HEK293 (cell line): ENCODE results near the gene NCR3LG1.

Source experiments
- CTCF ChIA-PET: fragments of 350-600 bp; formaldehyde crosslinking; extraction: SDS; loops from one replicate; lab custom pipeline; 2021; ENCODE audit warnings: antibody characterized with exemption; lab: Yijun Ruan, JAX
- POLR2A ChIA-PET: fragments of 300-600 bp; formaldehyde crosslinking; extraction: SDS; loops from one replicate; lab custom pipeline; 2020; ENCODE audit warnings: antibody characterized with exemption, inconsistent platforms; lab: Yijun Ruan, JAX
- H3K27ac ChIP-seq: fragments of 200-500 bp; sonication (Bioruptor generic); 2 replicates; pipeline ENCODE4 v1.5.1; 2014; ENCODE audit warnings: low read depth, low read length, control low read depth, inconsistent platforms; ENCODE audit errors: extremely low read depth
- H3K36me3 ChIP-seq, 2 experiments: fragments of 200-500 bp in 1 of 2; sonication (Bioruptor generic) in 1 of 2; 1 replicate in 1 of 2; 2 replicates in 1 of 2; pipeline ENCODE4 v1.5.1; 2014 to 2017; ENCODE audit warnings: inconsistent platforms in 2 of 2, low read length in 2 of 2; ENCODE audit not compliant: control insufficient read depth in 2 of 2, insufficient read depth in 1 of 2
- H3K4me1 ChIP-seq: fragments of 200-500 bp; sonication (Bioruptor generic); 2 replicates; pipeline ENCODE4 v1.5.1; 2014; ENCODE audit warnings: mild to moderate bottlenecking, low read length, inconsistent platforms; ENCODE audit not compliant: control insufficient read depth, insufficient read depth
- H3K4me3 ChIP-seq: 2 replicates; pipeline ENCODE4 v1.5.1; 2011; ENCODE audit warnings: low read depth, mild to moderate bottlenecking, control low read depth, low read length, moderate library complexity
- H3K9me3 ChIP-seq: fragments of 200-500 bp; sonication (Bioruptor generic); 2 replicates; pipeline ENCODE4 v1.5.1; 2014; ENCODE audit warnings: low read depth, low read length, inconsistent platforms; ENCODE audit not compliant: control insufficient read depth, insufficient read depth
- BCL11A ChIP-seq: fragments of 450-650 bp; formaldehyde crosslinking; IDR thresholded peaks from 2 replicates; pipeline ENCODE4 v1.5.1; 2016; ENCODE audit warnings: low read depth, missing biosample characterization, missing genetic modification characterization
- CTCF ChIP-seq: fragments of 450-650 bp; formaldehyde crosslinking; IDR thresholded peaks from 2 replicates; pipeline ENCODE4 v1.5.1; 2016; ENCODE audit warnings: missing biosample characterization, missing genetic modification characterization
- GLIS2 ChIP-seq: fragments of 450-650 bp; formaldehyde crosslinking; IDR thresholded peaks from 2 replicates; pipeline ENCODE4 v1.5.1; 2016; ENCODE audit warnings: missing biosample characterization, missing genetic modification characterization
- KLF8 ChIP-seq: fragments of 450-650 bp; formaldehyde crosslinking; IDR thresholded peaks from 2 replicates; pipeline ENCODE4 v1.5.1; 2016; ENCODE audit warnings: missing biosample characterization, missing genetic modification characterization
- OSR2 ChIP-seq: fragments of 450-650 bp; formaldehyde crosslinking; IDR thresholded peaks from 2 replicates; pipeline ENCODE4 v1.5.1; 2016; ENCODE audit warnings: missing biosample characterization, missing genetic modification characterization
- PRDM4 ChIP-seq: fragments of 450-650 bp; formaldehyde crosslinking; IDR thresholded peaks from 2 replicates; pipeline ENCODE4 v1.5.1; 2017; ENCODE audit warnings: missing biosample characterization, missing genetic modification characterization
- PRDM6 ChIP-seq: fragments of 450-650 bp; formaldehyde crosslinking; IDR thresholded peaks from 2 replicates; pipeline ENCODE4 v1.5.1; 2017; ENCODE audit warnings: missing biosample characterization, missing genetic modification characterization
- SP3 ChIP-seq: fragments of 450-650 bp; formaldehyde crosslinking; IDR thresholded peaks from 2 replicates; pipeline ENCODE4 v1.5.1; 2016; ENCODE audit warnings: missing biosample characterization, missing genetic modification characterization
- WT1 ChIP-seq: fragments of 450-650 bp; formaldehyde crosslinking; IDR thresholded peaks from 2 replicates; pipeline ENCODE4 v1.5.1; 2016; ENCODE audit warnings: missing biosample characterization, missing genetic modification characterization
- ZBTB26 ChIP-seq: fragments of 450-650 bp; formaldehyde crosslinking; optimal IDR thresholded peaks from 2 replicates; pipeline ENCODE3; 2016; ENCODE audit warnings: missing biosample characterization, mild to moderate bottlenecking, missing genetic modification characterization
- ZFHX2 ChIP-seq: fragments of 450-650 bp; formaldehyde crosslinking; conservative IDR thresholded peaks from 2 replicates; pipeline ENCODE4 v1.5.1; 2016; ENCODE audit warnings: missing biosample characterization, missing genetic modification characterization
- ZNF214 ChIP-seq: fragments of 450-650 bp; formaldehyde crosslinking; IDR thresholded peaks from 2 replicates; pipeline ENCODE4 v1.5.1; 2017; ENCODE audit warnings: missing biosample characterization, mild to moderate bottlenecking, missing genetic modification characterization, borderline replicate concordance
- ZNF239 ChIP-seq: fragments of 450-650 bp; formaldehyde crosslinking; IDR thresholded peaks from 2 replicates; pipeline ENCODE4 v1.5.1; 2016; ENCODE audit warnings: missing biosample characterization, missing genetic modification characterization
- ZNF266 ChIP-seq: fragments of 450-650 bp; formaldehyde crosslinking; IDR thresholded peaks from 2 replicates; pipeline ENCODE4 v1.5.1; 2016; ENCODE audit warnings: missing biosample characterization, missing genetic modification characterization, low read depth
- ZNF274 ChIP-seq, 2 experiments: fragments of 200-500 bp in 1 of 2; fragments of 450-650 bp in 1 of 2; sonication (Bioruptor generic) in 1 of 2; formaldehyde crosslinking in 1 of 2; IDR thresholded peaks; 2 replicates each; pipeline versions ENCODE4 v1.5.1 to v1.6.1; 2014 to 2016; ENCODE audit warnings: borderline replicate concordance in 1 of 2, inconsistent platforms in 1 of 2, low read length in 1 of 2, missing biosample characterization in 1 of 2, missing genetic modification characterization in 1 of 2
- ZNF394 ChIP-seq: fragments of 450-650 bp; formaldehyde crosslinking; IDR thresholded peaks from 2 replicates; pipeline ENCODE4 v1.5.1; 2016; ENCODE audit warnings: missing biosample characterization, missing genetic modification characterization, mild to moderate bottlenecking, moderate library complexity, borderline replicate concordance
- ZNF48 ChIP-seq: fragments of 450-650 bp; formaldehyde crosslinking; IDR thresholded peaks from 2 replicates; pipeline ENCODE4 v1.5.1; 2016; ENCODE audit warnings: missing biosample characterization, missing genetic modification characterization
- ZNF561 ChIP-seq: fragments of 450-650 bp; IDR thresholded peaks from 2 replicates; pipeline ENCODE4 v1.5.1; 2018; ENCODE audit warnings: missing biosample characterization, missing genetic modification characterization, borderline replicate concordance
- ZNF664 ChIP-seq: fragments of 450-650 bp; formaldehyde crosslinking; IDR thresholded peaks from 2 replicates; pipeline ENCODE4 v1.5.1; 2016; ENCODE audit warnings: missing biosample characterization, missing genetic modification characterization
- ZNF670 ChIP-seq: fragments of 450-650 bp; formaldehyde crosslinking; IDR thresholded peaks from 2 replicates; pipeline ENCODE4 v1.5.1; 2016; ENCODE audit warnings: missing biosample characterization, missing genetic modification characterization, low read depth
- ZNF692 ChIP-seq: fragments of 450-650 bp; formaldehyde crosslinking; IDR thresholded peaks from 2 replicates; pipeline ENCODE4 v1.5.1; 2016; ENCODE audit warnings: missing biosample characterization, missing genetic modification characterization
- ZNF792 ChIP-seq: fragments of 450-650 bp; formaldehyde crosslinking; IDR thresholded peaks from 2 replicates; pipeline ENCODE4 v1.5.1; 2016; ENCODE audit warnings: missing biosample characterization, missing genetic modification characterization

Gene NCR3LG1

GRCh38 chr11:17314904-17315426 is 36.6 kb upstream of the NCR3LG1 start:
- Histone ChIP-seq H3K36me3 (peaks cover 3 to 26% of the 10 kb centered on the region in 2 experiments; a peak in 2 of 3 replicates), H3K27ac (no peak overlapping the region), H3K9me3 (no peaks in the 10 kb centered on the region), H3K4me1 (no peaks in the 10 kb centered on the region), H3K4me3 (no peak overlapping the region)
- ChIA-PET POLR2A (interaction anchor here (0.7 kb wide), 1 partner anchor 37 kb away, joined by 3 read pairs; the partner anchor contains the start of gene NCR3LG1), CTCF (no interaction called here)
- TF ChIP-seq ZNF692 (no peak), SP3 (tag by site-specific recombination) (no peak), OSR2 (tag by site-specific recombination) (peak; percentile 22; the same call in 1 of the 2 replicates), BCL11A (peak; percentile 69; the same call in 1 of the 2 replicates), ZNF394 (tag by site-specific recombination) (no peak), KLF8 (tag by site-specific recombination) (0 out of 2 replicates have a peak, but pooled peaks have one; percentile 15), WT1 (tag by site-specific recombination) (peak; percentile 66), PRDM6 (tag by site-specific recombination) (peak; percentile 71)

- CTCF ChIA-PET = interaction anchor here (1.0 kb wide), 1 partner anchor 99 kb away, joined by 6 read pairs; no protein-coding TSS in a partner anchor
- Histone ChIP-seq H3K4me3 (no peak overlapping the region), H3K27ac (no peak overlapping the region), H3K36me3 (peaks cover 3 to 39% of the 10 kb centered on the region in 2 experiments), H3K4me1 (no peaks in the 10 kb centered on the region), H3K9me3 (no peaks in the 10 kb centered on the region)
- POLR2A ChIA-PET = no interaction called here
- no peak for TF ChIP-seq CTCF (tag by site-specific recombination)
- no peak for TF ChIP-seq ZNF664 (tag by site-specific recombination)
- no peak for TF ChIP-seq ZNF274 (IDR thresholded peaks at IDR 0.05; ENCODE audit: low read length)
- TF ChIP-seq ZNF274 (tag by site-specific recombination; IDR thresholded peaks at IDR 0.05; ENCODE audit: borderline replicate concordance) = no peak
- TF ChIP-seq ZNF214 (tag by site-specific recombination) = no peak
- no peak for TF ChIP-seq GLIS2 (tag by site-specific recombination)
- no peak for TF ChIP-seq ZNF792 (tag by site-specific recombination)
- no peak for TF ChIP-seq ZNF670
These were observed 22.6 kb upstream of the NCR3LG1 start for GRCh38 chr11:17328871-17329494.

GRCh38 chr11:17331669-17332068 is 19.9 kb upstream of the NCR3LG1 start:
- Histone ChIP-seq H3K4me1 (no peaks in the 10 kb centered on the region), H3K4me3 (no peak overlapping the region), H3K9me3 (no peaks in the 10 kb centered on the region), H3K27ac (no peak overlapping the region), H3K36me3 (peaks cover 3 to 44% of the 10 kb centered on the region in 2 experiments)
- ChIA-PET CTCF (no interaction called here), POLR2A (no interaction called here)
- TF ChIP-seq ZNF266 = no peak
- TF ChIP-seq ZBTB26 (tag by site-specific recombination) = no peak
- TF ChIP-seq ZFHX2 (tag by site-specific recombination) = no peak
- no peak for TF ChIP-seq WT1 (tag by site-specific recombination)
- no peak for TF ChIP-seq ZNF48 (tag by site-specific recombination)
- no peak for TF ChIP-seq ZNF239 (tag by site-specific recombination)
- TF ChIP-seq ZNF664 (tag by site-specific recombination) = no peak
- no peak for TF ChIP-seq ZNF561
- TF ChIP-seq PRDM4 = no peak
